GM21526 (cell line): ENCODE measurements around the gene TMPRSS2.

Source experiments
- ATAC-seq: cut with Tn5 transposase; IDR thresholded peaks from one replicate; pipeline ENCODE4 v1.9.1; 2021; ENCODE audit warnings: moderate library complexity; ENCODE audit not compliant: unreplicated experiment, low FRiP score

Gene TMPRSS2

GRCh38 chr21:41482980-41483379 lies 25.0 kb downstream of the TMPRSS2 start:
- no peak for ATAC-seq

DNA sequence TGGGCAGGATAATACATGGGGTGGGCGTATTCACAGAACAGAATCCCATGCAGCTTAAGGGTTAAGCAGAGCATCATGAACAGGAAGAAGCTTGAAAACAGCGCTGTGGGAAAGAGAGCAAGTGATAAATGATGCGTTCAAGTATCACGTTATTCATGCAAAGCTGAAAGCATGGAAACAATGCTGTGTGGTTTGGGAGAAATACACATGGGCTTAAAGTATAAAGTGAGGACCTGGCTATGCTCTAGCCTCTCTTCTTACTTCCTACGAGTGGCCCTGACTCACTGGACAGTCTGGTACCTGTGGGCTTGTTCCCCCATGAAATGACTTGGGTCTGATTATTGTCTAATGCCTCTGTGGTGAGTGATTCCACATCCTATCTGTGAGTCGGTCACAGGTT lies 25.7 kb downstream of the TMPRSS2 start:
- ATAC-seq = no peak

DNA sequence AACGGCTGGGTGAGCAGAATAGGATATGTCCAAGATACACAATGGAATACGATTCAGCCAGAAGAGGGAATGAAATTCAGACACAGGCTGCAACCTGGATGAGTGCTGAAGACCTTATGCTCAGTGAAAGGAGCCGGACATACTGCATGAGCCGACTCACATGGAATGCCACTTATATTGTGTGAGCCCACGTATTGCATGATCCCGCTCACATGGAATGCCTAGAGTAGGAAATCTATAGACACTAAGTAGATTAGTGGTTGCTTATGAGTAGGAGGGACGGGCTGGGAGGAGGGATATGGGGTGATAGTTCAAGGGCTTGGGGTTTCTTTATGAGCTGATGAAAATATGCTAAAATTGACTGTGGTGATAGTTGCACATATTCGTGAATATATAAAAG lies 26.8 kb downstream of the TMPRSS2 start:
- no peak for ATAC-seq

GRCh38 chr21:41480086-41480690 lies 27.8 kb downstream of the TMPRSS2 start:
- no peak for ATAC-seq

GRCh38 chr21:41479686-41480085 lies 28.3 kb downstream of the TMPRSS2 start:
- ATAC-seq = no peak

DNA sequence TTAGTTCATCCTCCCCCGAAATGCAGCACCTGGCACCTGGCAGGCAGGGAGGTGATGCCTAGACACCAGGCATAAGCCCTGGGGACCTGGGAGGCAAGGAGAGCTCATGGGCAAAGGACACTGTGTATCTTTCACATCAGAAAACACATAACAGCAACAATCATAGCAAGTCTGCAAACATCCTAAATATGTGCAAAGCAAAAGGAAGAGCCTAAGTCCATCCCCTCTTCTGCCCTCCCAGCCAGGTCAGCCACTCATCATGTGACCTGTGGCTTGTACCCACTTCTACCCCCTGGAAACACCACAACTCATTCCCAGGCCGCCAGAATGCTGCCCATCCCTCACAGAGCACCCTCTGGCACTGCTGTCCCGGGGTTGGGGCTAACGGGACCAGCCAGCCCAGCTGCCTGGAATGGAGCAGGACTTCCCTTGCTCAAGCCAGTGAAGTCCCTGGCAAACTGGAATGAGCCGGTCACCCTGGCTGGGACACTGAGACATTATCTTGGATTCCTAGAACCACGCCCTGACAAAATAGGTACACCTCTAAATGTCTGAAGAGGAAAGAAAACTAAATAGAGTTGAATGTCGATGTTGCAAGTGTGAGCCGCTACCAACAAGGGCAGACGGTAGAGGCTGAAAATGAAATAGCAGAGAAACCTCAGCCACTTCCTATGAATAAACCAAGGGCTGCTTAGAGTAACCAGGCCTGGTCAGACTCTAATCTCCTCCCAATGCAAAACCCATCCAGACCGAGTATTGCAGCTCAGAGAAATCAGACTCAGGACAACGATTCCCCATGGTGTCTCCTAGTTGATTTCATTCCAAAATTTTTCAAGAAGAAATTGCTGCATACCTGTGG lies 29.4 kb downstream of the TMPRSS2 start:
- no peak for ATAC-seq

- ATAC-seq = no peak
These were observed 30.2 kb downstream of the TMPRSS2 start for GRCh38 chr21:41477641-41478318.

DNA sequence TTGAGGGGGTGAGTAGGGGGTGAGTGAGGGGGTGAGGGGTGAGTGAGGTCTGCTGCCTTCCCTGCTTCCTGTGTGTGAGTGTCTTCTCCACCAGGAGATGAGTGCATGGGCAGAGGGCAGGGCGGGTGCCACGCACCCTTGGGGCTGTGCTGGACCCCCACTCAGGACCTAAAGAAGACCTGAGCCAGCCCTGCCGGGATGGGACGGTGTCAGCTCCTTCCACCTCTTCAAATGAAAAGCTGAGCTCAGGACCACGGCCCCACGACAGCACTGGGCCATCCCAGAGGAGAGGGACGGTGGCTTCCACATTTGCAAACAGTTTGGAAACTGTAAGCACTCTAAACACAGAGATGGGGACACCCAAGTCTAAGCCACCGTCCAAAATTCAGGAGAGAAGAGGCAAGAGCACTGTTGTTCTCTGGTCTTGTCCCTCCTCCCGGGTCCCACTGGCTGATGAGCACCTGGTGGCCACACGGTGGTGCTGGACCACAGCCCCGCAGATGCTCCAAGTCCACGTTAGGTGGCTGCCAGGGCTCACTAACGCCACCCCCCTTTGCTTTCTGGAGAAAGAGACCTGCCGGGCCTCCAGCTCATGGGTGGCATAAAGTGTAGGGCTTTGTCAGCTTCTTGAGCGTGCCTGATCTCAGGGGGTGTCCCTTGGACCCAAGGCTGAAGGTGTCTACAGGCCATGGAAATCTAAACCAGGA lies 32.1 kb downstream of the TMPRSS2 start:
- no peak for ATAC-seq

GRCh38 chr21:41472753-41473548 lies 35.0 kb downstream of the TMPRSS2 start:
- ATAC-seq = no peak

GRCh38 chr21:41470054-41470453 lies 37.9 kb downstream of the TMPRSS2 start:
- no peak for ATAC-seq

DNA sequence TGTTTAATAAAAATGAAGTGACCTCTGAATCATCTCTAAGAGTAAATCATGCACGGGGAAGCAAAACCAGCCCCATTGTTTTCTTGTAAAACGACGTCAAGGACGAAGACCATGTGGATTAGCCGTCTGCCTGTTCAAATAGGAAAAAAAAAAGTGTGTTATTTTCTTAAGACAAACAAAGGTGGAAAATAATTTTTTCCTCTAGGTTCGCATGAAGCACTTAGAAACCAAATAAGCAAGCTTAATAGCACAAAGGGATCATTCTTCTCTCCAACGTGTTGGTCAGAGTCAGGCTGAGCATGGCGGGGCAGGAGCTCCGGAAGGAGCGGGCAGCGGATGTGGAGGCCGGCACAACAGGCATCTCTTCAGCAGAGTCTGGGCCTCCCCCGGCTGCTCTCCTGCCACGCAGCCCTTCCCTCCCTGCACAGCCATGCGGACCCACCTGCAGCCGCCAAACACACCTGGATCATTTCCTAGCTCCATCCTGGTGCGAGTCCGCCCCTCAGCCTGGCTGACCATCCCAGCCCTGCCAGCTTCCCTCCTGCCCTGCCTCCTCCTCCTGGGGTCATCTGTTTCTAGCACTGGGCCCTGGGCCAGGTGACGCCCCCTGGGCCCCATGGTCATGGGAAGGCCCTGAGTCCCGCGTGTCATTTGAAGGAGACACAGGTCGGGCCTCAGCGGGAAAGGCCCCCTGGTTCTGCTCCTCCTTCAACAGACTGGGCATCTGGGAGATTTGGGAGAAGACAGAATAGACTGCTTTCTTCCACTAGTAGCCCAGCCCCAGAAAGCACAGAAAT lies 41.7 kb downstream of the TMPRSS2 start:
- no peak for ATAC-seq

DNA sequence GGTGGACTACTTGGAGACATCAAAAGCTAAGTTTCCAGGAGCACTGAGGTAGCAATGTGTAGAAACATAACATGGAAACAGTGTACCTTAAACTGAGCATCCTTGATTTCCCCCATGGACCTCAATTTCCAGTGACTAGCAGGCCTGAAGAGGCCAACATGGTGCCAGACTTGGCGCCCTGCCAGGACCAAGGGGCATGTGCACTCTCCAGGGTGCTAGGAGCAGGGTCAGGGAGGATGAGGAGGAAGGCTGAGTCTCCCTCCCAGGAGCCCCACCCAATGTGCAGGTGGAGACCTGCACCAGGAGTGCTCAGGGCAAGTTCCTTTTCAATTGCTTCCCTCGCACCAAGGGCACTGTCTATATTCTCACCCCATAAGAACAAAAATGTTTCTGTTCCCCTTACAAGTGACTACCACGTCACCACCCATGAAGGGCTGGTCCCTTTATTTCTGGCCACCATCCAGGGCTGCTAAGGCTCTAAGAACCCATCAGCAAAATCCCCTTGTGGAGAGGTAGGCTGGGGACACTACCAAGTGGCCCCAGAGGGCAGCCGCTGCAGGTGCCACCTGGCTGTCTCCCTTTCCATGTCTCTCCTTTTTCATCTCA lies 42.7 kb downstream of the TMPRSS2 start:
- ATAC-seq = no peak

DNA sequence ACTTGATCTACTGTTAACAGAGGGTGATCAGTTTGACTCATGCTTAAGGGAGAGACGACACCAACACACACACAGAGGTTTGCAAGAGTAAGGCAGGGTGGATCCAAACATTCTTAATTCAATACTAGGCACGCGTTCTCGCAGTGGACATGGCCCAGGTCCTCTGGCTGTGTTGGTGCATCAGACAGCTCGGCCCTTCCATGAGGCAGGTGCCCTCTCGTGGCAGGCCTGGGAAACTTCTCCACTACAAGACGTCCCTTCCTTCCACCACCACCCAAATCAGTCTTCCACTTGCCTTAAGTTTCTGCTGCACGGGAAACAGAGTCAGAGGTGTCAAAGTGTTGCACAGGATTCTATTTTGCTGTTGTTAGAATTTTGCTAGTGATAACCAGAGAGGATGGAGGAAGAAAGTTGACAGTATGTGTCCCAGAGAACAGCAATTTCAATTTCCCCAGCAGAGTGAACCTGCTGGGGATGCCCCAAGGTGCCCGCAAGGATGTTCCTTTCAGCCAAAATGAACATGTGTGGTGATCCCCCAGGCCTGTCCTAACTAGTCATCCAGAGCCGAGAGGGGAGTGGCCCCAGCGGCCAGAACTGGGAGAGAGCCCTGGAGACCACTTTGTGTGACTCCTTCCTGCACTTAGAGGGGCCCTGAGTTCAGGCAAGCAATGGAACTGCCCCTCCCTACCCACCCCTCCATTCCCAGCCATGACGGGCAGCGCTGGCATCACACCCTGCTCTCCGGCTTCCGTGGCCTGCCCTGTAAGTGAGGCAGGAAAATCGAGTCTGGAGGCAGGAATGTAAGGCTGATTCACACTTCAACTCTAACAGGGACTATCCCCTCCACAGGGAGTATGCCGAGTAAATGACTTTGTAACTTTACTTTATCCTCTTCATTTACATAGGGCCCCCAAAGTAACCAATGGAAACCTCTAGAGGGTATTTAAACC lies 47.1 kb downstream of the TMPRSS2 start:
- peak; percentile 59 for ATAC-seq

GRCh38 chr21:41459884-41460534 lies 47.9 kb downstream of the TMPRSS2 start:
- ATAC-seq = no peak

DNA sequence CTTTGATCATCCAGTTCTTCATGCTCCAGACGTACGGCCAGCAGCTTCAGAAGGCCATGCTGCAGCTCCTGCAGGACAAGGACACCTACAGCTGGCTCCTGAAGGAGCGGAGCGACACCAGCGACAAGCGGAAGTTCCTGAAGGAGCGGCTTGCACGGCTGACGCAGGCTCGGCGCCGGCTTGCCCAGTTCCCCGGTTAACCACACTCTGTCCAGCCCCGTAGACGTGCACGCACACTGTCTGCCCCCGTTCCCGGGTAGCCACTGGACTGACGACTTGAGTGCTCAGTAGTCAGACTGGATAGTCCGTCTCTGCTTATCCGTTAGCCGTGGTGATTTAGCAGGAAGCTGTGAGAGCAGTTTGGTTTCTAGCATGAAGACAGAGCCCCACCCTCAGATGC lies 49.4 kb downstream of the TMPRSS2 start:
- ATAC-seq = no peak

DNA sequence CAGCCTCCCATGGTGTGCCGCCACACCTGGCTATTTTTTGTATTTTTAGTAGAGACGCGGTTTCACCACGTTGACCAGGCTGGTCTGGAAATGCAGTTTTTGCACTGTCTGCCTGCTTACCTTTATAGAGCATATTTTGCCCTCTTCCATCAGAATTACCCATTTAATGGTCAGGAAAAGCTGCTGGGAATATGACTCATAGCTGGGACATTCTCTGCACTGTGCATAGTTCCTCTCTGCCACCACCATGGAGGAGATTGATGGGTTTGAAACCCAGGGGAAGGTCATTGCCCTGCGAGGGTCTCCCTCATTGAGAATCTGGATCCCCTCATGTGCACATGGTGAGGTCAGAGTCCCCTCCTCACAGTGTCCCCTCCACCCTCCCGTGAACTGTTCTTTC lies 49.8 kb downstream of the TMPRSS2 start:
- no peak for ATAC-seq

- ATAC-seq = no peak
These were observed 54.2 kb downstream of the TMPRSS2 start for GRCh38 chr21:41453761-41454160.
